GM19025 (cell line): ENCODE data around the gene CALD1.

Experiments
- ATAC-seq: cut with Tn5 transposase; IDR thresholded peaks from one replicate; pipeline ENCODE4 v1.9.1; 2021; ENCODE audit warnings: mild to moderate bottlenecking, low read depth, moderate library complexity; ENCODE audit not compliant: unreplicated experiment

CALD1 gene

DNA sequence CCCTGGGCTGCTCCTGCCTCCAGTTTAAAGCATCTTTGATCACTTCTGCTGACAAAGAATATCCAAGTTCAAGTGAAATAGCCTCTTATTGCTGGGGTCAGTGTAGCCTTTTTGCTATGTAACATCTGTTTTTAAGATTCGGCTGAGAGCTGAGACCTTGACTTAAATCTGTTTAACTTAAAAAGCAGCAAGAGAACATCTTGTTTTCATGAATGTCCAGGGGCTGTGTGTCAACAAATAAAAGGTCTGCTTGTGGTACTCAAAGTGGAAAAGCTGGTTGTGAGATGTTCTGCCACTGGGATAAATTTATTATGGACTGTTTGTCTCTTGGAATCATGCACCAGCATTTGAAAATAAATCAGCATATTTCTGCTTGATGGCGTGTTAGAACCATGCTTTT lies 73.2 kb downstream of the CALD1 start:
- ATAC-seq, result no peak

DNA sequence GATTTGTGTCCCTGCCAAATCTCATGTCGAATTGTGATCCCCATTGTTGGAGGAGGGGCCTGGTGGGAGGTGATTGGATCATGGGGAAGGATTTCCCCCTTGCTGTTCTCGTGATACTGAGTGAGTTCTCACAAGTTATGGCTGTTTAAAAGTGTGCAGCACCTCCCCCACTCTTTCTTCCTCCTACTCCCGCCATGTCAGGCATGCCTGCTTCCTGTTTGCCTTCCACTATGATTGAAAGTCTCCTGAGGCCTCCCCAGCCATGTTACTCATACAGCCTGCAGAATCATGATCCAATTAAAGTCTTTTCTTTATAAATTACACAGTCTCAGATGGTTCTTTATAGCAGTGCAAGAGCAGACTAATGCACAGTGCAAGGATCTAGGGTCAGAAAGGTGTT lies 75.4 kb downstream of the CALD1 start:
- ATAC-seq, result no peak

DNA sequence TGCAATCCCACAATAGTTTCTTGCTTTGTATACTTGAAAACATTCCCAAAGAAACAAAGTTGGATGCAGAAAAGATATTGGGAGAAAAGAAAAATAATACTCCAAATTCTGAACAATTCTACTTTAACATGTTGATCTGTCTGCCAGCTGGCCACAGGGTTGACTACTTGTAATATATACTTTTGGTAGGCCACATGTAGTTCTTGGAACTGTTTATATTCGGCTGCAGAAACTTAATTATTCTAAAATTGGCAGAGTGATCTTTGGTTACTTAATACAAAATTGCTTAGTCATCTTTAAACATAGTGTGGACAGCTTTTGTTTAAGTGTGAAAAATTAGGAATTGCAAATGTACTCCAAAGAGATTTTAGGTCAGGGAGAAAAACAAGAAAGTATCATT lies 76.0 kb downstream of the CALD1 start:
- ATAC-seq, result no peak

DNA sequence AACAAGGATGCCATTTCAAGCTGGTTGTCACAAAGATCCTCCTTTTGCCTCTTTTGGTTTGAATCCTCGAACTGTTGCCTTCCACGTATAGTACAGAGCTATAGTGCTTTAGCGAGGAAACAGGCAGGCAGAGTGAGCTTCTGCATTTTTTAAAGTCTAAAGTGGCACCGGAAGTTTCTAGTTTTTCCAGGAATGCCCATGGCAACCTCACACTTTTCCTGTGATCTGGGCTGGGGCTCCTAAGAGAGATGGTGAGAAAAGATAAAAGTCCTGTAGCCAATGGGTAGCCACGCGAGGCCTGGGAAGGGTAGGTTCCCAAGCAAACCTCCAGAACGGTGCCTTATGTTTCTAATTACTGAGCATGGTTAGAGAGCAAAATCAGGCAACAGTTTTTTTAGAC lies 76.7 kb downstream of the CALD1 start:
- ATAC-seq, result no peak

DNA sequence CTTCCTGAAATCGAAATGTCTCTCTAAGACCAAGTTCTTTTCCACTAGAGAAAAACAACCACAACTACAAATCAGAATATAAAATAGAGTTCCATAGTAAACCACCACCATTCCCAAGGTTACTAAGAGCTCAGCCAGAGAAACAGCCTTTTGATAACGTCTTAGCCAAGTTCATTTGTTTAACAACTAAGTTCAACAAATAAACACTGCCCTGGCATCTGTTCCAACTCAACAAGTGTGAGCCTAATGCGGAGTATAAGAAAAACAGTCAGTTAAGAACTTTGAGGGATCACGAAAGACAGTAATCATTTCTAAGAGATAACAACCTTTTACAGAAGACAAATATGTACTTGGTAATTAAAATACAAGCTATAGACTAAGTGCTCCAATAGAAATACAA lies 77.3 kb downstream of the CALD1 start:
- ATAC-seq, result no peak

DNA sequence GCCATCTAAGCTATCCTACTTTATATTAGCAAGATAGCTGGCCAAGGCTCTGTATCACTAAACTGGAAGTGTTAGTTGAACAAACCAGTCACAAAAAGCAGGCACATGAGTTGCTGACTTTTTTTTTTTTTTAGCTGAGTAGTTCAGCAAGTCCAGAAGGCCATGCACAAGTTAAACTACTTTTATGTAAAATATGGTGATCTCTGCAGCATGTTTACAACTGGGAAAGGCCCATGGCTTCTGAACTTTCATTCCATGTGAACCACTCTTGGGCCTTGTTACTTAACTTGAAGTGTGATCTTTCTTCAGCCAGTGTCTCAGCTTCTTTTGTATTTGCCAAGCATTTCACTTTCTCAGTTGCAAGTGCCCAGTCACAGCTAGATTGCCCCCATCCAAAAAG lies 78.5 kb downstream of the CALD1 start:
- no peak for ATAC-seq

DNA sequence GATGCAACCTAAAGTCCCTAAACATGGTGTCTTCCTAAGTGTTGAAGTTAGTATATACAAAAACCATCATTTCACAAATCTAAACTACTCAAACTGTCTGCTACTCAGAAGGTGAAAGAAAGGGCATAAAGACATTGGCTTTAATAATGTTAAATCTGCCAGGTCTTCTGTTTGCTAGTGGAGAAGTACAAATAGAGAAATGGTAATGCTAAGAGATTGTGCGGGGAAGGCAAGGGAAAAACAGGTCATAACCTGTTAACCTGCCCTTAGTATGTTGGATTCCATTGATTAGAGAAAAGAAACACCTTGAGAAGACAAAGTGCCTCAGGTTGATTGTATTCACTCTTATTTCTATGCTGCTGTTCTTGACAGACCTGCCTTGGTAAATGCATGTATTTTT lies 80.3 kb downstream of the CALD1 start:
- no peak for ATAC-seq

DNA sequence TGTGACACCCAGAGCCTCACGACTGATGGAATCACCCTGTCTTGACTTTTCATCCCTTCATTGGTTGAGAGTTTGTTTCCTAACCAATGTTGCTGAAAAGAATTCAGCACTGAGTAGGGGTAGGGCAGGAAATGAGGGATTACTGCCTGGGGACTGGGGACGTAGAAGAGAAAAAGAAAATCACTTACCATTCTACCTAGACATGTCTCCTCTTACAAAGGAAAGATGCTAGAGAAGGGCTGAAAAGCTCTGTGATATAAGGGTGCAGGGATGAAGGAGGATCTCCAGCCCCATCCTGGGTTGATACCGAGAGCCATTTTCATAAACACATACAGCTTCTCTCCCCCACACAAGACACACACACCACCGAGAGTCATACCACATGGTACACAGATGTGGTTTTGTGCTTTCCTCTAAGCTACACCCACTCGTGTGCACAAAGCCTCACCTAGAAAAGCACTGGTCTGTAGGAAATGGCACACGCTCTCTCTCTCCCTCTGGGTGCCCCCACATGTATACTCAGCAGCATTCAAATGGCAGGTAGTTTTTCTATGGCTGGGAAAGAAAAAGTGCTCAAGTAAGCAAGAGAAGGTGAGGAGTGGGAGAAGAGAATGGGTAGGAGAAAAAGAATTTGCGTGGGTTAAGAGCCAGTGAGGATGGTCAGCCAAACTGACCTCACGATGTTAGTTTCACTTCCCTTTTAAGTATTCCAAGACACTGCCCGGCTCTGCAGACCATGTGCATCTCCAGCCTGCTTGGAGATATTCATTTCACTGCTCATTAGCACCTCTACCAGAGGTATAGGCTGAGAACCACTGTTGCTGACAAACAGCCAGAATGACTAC lies 85.8 kb downstream of the CALD1 start:
- ATAC-seq, result peak; percentile 74

DNA sequence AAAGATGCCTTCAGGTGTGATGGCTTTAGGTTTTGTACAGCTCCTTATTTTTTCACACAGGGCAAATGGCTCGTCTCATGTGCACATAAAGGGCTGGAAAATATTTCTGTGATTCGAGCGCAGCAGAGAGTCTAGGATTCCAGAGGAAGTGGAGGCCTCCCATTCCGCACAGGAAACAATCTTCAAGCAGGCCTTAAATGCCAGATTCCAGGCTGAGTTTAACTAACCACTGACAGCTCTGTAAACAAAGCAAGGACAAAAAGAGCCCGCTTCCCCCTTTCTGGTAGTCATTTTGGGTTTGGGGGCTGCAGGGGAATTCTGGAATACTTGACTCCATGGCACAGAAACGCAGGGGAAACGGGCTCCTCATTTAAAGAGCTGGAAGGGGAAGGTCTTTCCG lies 87.2 kb downstream of the CALD1 start:
- ATAC-seq, result no peak

DNA sequence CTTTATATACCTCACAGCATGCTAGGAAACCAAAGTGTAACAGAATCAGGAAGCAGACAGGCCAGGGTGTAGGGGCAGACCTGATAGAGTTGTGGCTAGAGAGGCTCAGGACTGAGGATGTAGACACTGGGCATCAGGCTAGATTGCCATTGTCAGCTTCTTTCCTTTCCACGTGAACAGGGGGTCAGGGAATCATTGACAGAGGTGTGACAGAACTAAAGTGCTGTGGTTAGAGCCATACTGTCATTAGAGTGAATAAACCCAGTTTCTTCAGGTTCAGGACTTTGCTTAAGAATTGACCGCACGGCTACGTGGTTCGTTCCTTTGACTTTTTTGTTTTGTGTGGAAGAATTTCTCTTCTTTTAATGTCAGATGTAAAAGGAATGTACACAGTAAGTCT lies 90.7 kb downstream of the CALD1 start:
- no peak for ATAC-seq

DNA sequence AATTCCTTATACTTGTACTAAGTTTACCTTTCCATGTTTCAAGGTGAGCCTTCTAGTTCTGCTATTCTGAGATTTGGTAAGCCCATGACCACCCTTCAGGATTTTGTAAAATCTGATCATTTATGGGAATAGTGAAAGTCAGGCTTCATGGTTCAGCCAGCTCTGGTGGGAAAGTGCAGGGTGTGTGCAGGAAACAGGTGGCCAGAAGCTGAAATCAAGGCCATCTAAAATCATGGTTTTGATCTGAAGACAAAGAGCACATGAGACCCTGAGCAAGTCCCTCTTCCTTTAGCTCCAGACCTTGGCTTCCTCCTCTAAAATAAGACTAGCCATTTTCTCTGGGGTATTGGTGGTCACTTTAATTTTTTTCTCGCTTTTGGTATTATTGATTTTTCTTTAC lies 91.3 kb downstream of the CALD1 start:
- ATAC-seq, result no peak

DNA sequence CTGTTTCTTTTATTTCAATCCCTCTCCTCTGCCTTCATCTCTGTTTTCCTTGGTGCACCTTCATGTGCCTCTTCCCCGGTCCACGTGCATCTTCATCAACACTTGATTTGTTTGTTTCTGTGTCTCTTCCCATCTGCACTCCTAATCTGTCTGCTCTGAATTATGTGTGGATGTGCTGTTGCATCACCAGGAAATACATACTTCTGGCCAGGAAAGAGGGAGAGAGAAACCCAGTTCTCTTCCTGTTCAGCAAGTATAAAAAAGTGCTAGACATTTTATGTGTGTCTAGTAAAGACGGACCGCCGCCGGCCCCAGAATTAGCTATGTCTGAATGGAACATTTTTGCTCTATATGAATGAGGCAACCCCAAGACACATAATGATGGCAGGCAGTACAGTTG lies 93.8 kb downstream of the CALD1 start:
- ATAC-seq, result no peak

DNA sequence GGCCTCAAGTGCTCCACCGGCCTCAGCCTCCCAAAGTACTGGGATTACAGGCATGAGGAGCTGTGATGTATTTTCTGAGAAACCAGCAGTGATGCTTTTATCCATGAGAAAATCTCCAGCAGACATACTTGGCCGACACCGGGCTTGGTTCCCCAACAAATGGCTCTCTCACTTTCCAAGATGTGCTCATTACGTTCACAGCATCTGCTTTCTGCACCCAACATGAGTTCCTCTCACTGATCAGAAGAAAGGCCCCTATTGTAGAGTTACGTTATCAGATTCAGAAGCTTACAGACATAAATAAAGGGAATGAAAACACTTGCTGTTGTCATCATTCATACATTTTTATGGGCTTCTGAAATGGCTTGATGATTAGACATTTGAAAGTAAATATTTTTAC lies 95.0 kb downstream of the CALD1 start:
- no peak for ATAC-seq

DNA sequence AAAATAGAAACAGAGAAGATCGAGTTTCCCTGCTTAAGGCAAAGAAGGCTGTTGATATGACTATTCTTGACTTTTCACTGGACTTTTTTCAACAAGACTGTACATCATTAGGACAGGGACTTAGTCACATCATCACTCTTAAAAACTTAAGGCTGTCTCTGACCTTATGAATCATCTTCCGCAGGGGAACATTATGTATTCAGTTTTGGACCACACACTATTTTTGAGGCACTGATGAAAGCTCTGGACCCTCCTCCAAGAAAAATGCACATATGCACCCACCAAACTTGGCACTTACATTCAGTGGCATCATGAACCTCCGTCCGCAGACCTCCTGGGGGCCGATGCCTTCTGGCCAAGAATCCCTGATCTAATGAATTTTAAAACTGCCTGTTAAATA lies 96.4 kb downstream of the CALD1 start:
- no peak for ATAC-seq

DNA sequence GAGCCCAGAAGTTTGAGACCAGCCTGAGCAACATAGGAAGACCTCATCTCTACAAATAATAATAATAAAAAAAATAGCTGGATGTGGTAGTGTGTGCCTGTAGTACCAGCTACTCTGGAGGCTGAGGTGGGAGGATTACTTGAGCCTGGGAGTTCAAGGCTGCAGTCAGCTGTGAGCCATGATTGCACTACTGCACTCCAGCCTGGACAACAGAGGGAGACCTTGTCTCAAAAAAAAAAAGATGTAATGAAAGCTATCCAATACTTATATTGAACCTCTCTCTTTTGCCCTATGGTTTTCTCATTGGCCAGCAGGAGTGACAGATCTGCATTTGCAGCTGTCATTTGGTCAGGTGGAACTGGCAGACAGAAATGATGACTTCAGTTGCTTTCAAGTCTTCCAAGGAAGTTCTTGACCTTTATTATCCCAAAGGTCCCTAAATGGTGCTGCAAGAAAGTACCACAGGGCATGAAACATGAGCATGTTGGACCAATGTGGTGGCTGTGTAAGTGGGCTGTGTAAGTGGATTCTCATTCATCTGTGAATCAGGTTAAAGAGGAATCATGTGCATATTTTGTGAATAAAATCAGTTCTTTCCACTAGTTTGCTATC lies 99.4 kb downstream of the CALD1 start:
- no peak for ATAC-seq

DNA sequence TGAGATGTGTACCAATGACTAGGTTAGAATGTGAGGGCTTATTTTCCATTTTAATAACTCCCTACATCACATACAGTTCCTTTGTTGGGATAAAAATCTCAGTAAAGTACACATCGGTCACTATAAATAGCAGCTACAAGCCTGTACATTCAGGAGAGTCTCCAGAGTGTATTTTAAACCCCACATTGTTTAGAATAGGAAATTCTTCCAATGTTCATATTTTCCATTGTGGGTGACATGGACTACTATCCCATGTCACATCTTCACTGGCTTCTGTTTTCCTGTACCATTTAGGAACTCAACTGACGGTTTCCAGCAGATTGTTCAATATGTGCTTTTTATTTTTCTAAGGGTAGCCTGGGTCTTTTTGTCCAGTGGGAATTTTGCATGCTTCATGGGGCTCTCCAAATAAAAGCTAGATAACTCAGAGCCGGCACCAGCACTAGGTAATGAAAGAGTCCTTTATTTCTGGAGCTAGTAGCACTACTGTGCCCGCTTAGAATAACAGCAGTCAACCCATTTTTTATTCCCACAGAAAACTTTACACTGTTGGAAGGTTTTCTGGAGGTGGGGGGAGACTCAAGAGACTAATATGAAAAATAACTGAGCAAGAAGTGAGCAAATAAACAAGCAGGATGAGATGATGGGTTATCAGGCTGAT lies 100.5 kb downstream of the CALD1 start:
- no peak for ATAC-seq

DNA sequence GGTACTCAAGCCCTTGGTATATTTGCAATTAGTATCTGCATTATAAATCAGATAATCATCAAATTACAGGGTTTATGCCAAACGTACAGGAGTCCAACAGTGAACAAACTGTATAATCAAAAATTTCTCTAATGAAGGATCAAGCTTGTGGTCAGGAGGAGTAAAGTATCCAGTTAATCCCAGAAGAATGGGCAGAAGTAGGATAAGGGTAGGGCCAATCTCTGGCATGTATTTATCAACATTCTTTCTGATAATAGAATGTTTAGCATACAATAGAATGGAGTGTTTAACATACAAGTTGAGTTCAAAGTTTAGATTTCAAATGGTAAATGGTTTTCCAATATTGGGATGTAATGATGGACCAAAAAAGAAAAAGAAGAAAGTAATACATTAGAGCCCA lies 103.0 kb downstream of the CALD1 start:
- ATAC-seq, result no peak

DNA sequence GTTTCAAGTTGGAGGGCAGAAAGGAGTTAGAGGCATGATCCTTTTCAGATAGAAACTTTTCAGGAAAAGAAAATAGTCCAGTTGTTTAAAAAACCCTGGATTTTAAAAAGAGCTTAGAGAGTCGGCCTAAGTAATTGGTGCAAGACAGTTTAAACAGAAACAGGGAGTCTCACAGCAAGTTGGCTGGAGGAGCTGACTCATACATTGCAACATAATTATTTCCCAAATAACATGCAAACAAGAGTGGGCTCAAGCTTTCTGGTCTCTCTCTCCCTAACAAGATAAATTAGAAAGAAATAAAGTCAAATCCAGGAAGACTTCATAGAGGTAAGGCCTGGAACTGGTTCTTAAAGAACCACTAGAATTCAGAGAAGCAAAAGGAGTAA lies 106.5 kb downstream of the CALD1 start:
- ATAC-seq, result no peak

DNA sequence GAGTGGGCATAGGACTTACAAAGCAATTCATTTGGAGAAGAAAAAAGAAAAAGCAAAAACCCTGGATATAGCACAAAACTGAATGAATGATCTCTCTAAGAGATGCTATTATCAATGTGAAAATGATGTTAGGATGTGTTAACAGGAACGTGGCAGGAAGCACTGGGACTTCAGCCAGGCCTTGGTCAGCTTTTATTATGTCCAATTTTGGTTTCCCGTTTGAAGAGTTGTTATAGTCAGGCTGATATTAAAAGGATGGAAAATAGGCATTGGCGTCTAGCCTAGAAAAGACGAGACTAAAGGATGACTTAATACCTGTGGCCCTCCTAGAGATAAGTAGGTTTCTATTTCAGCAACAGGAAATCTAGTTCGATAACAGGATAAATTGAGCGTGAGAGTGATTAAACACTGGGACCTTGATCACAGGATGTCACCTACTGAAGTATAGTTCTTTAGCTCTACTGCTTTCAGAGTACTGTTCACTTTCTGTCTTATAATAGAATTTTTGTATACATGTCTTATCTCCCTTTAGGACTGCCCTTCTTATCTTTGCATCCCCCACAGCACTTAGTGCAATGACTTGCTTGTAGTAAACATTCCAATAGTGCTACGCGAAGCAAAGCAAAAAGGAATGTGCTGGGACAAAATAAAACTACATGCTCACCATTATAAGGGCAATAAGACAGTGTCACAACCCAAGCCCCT lies 107.1 kb downstream of the CALD1 start:
- no peak for ATAC-seq

DNA sequence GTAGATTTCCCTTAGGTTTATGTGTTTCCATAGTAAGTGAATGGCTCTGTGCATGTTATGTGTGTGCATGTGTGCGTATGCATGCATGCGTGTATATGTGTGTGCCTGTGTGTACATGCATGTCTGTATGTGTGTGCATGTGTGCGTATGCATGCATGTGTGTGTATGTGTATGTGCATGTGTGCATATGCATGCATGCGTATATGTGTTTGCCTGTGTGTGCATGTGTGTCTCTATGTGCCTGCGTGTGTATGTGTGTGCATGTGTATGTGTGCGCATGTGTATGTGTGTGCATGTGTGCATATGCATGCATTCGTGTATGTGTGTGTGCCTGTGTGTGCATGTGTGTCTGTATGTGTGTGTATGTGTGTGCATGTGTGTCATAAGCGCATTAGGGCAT lies 108.1 kb downstream of the CALD1 start:
- ATAC-seq, result no peak

DNA sequence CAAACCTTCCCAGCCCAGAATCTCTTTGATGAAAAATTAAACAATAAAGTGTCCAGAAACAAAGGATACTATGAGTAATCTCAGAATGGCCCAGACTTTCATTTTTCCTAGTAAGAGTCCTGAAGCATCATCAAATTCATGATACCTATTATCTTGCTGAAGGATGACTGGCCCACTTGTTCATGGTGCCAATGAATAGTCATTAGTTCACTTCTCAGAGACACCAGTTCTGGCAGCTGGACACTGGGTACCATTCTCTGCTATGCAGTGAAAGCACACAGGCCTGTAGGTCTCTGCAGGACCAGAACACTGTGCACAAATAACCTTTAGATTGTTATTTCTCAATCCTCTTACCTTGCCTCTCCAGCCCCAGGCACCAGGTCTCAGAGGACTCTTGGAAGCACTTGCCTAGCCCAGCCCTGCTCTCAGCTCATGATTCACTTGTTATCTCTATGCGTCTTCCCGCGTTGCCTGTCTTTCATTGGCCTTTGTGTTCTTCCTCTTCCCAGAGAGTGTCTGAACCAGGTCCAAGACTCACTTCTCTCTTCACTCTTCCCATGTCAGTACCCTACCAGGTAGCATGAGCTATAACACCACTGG lies 108.8 kb downstream of the CALD1 start:
- no peak for ATAC-seq
